Endothelial cell of umbilical vein (primary cell): ENCODE measurements around the gene MPZL2. TPM values are rescaled to one million over a fixed set of nuclear protein-coding genes. Genes with fewer than 3 reads are reported as not detected.

Experiments
- BruUV-seq: library from RNA; stranded (reverse); fragments of 400-500 nt; replicated peaks from 2 replicates; lab custom pipeline; 2021; lab: Mats Ljungman, UMichigan
- CTCF ChIA-PET: fragments of 300-600, 350-600 bp; sonication (Branson Sonifier 250); formaldehyde crosslinking; loops from one replicate; lab custom pipeline; 2021; ENCODE audit warnings: antibody characterized with exemption, inconsistent platforms; lab: Charles Lee
- POLR2A ChIA-PET: fragments of 300-600, 350-600 bp; sonication (Branson Sonifier 250); formaldehyde crosslinking; loops from one replicate; lab custom pipeline; 2021; ENCODE audit warnings: antibody characterized with exemption, inconsistent platforms; lab: Charles Lee
- DNase-seq: peaks from one replicate; pipeline ENCODE4 v3.0.0-alpha.2; 2011; ENCODE audit warnings: low read depth, low spot score
- FAIRE-seq: peaks from 2 replicates; lab custom pipeline; 2011; peaks lifted over from hg19 to GRCh38; lab: Jason Lieb, UNC
- H2AFZ ChIP-seq: 2 replicates; pipeline ENCODE4 v1.6.0; 2012; ENCODE audit warnings: low read depth, low read length, control low read depth, inconsistent platforms
- H3K27ac ChIP-seq: 2 replicates; pipeline ENCODE4 v1.5.1; 2011; ENCODE audit warnings: low read depth, mild to moderate bottlenecking, control low read depth, low read length, moderate library complexity; ENCODE audit not compliant: insufficient read depth
- H3K27me3 ChIP-seq, 2 experiments: 2 replicates each; pipeline versions ENCODE4 v1.6.0 to v1.6.1; 2011; ENCODE audit warnings: low read length in 2 of 2, mixed read lengths in 1 of 2; ENCODE audit not compliant: control insufficient read depth in 2 of 2, insufficient read depth in 2 of 2
- H3K36me3 ChIP-seq, 2 experiments: 2 replicates in 1 of 2; 3 replicates in 1 of 2; pipeline ENCODE4 v1.5.1; 2011; ENCODE audit warnings: low read length in 2 of 2, mild to moderate bottlenecking in 1 of 2, moderate library complexity in 1 of 2; ENCODE audit not compliant: control insufficient read depth in 2 of 2, insufficient read depth in 2 of 2; ENCODE audit errors: extremely low read depth in 1 of 2
- H3K4me1 ChIP-seq: 3 replicates; pipeline ENCODE4 v1.5.1; 2011; ENCODE audit warnings: mild to moderate bottlenecking, low read length; ENCODE audit not compliant: control insufficient read depth, insufficient read depth; ENCODE audit errors: extremely low read depth
- H3K4me2 ChIP-seq: 2 replicates; pipeline ENCODE4 v1.6.1; 2011; ENCODE audit warnings: low read length, control low read depth, mixed read lengths; ENCODE audit not compliant: insufficient read depth
- H3K4me3 ChIP-seq, 3 experiments: fragments of 200-600 bp in 1 of 3; sonication (generic), shearing (Covaris generic) in 1 of 3; replicated peaks in 1 of 3; 2 replicates each; pipeline ENCODE4 v1.5.1; 2011 to 2016; ENCODE audit warnings: control low read depth in 3 of 3, low read length in 3 of 3, mild to moderate bottlenecking in 2 of 3, inconsistent platforms in 1 of 3, low read depth in 1 of 3, moderate library complexity in 1 of 3; ENCODE audit not compliant: insufficient read depth in 1 of 3
- H3K79me2 ChIP-seq: 2 replicates; pipeline ENCODE4 v1.6.0; 2012; ENCODE audit warnings: low read length, inconsistent platforms; ENCODE audit not compliant: control insufficient read depth, insufficient read depth
- H3K9ac ChIP-seq: replicated peaks from 2 replicates; pipeline ENCODE3; 2011; ENCODE audit warnings: low read length, control low read depth; ENCODE audit not compliant: insufficient read depth; ENCODE audit errors: extremely low read depth
- H3K9me1 ChIP-seq: replicated peaks from 3 replicates; pipeline ENCODE4 v1.6.0; 2011; ENCODE audit warnings: mild to moderate bottlenecking, low read length; ENCODE audit not compliant: control insufficient read depth, insufficient read depth; ENCODE audit errors: extremely low read depth
- H3K9me3 ChIP-seq: replicated peaks from 2 replicates; pipeline ENCODE4 v1.5.1; 2012; ENCODE audit warnings: low read length, inconsistent platforms; ENCODE audit not compliant: control insufficient read depth, insufficient read depth
- H4K20me1 ChIP-seq: replicated peaks from 2 replicates; pipeline ENCODE3; 2011; ENCODE audit warnings: mild to moderate bottlenecking, low read length; ENCODE audit not compliant: control insufficient read depth, insufficient read depth; ENCODE audit errors: extremely low read depth
- CTCF ChIP-seq, 2 donors: IDR thresholded peaks; 1 replicate in 1 of 2; 2 replicates in 1 of 2; pipeline ENCODE4 v1.5.1; 2011; ENCODE audit warnings: low read length in 2 of 2, mild to moderate bottlenecking in 2 of 2, moderate library complexity in 2 of 2, control low read depth in 1 of 2, inconsistent platforms in 1 of 2, low read depth in 1 of 2; ENCODE audit not compliant: insufficient read depth in 1 of 2; ENCODE audit errors: extremely low read depth in 1 of 2
- EZH2 ChIP-seq: IDR thresholded peaks from 2 replicates; pipeline ENCODE4 v1.6.1; 2012; ENCODE audit warnings: borderline replicate concordance, low read depth, mild to moderate bottlenecking, moderate library complexity, low read length, inconsistent platforms; ENCODE audit not compliant: severe bottlenecking
- FOS ChIP-seq: IDR thresholded peaks from 2 replicates; pipeline ENCODE4 v1.6.1; 2011; ENCODE audit warnings: mild to moderate bottlenecking, low read length, moderate library complexity, borderline replicate concordance; ENCODE audit not compliant: insufficient read depth
- GATA2 ChIP-seq: IDR thresholded peaks from 2 replicates; pipeline ENCODE4 v1.7.0; 2011; ENCODE audit warnings: low read depth, mild to moderate bottlenecking, moderate library complexity, mixed read lengths, low read length; ENCODE audit not compliant: insufficient read length, insufficient read depth
- JUN ChIP-seq: IDR thresholded peaks from 2 replicates; pipeline ENCODE4 v1.6.1; 2011; ENCODE audit warnings: borderline replicate concordance, low read depth; ENCODE audit not compliant: insufficient read length, insufficient read depth
- MYC ChIP-seq: IDR thresholded peaks from one replicate; pipeline ENCODE4 v1.6.1; 2011; ENCODE audit warnings: mild to moderate bottlenecking, low read depth, low read length
- dilution Hi-C: fragments of 300-500 bp; cut with MboI; formaldehyde crosslinking; loops from one replicate; pipeline ENCODE4 v1.15.0; 2019; ENCODE audit warnings: low sequenced_read_pairs; ENCODE audit not compliant: extremely low pct_ligation_motif_present
- intact Hi-C: fragments of 100-400 bp; cut with micrococcal nuclease; formaldehyde crosslinking; loops from one replicate; pipeline ENCODE4 v1.10.0; 2022
- polyA plus RNA-seq, 4 experiments: library from polyadenylated mRNA; depleted of rRNA in 3 of 4; stranded (reverse) in 3 of 4; unstranded in 1 of 4; fragments of >200 nt; gene quantifications; 2 replicates each; pipeline versions ENCODE4 v1.2.1 to v1.2.3, GENCODE V29; 2011 to 2012; ENCODE audit warnings: missing spikeins in 1 of 4
- total RNA-seq: library from RNA; stranded (reverse); gene quantifications from 2 replicates; pipeline ENCODE4 v1.2.3, GENCODE V29; 2021

Gene MPZL2
- total and polyA plus RNA-seq, 2 donors (not counting 3 experiments of a cell fraction or from before 2014, with no cell fraction given) = 21.0 to 49.5 TPM

- FAIRE-seq = no peak
- CTCF ChIA-PET = interaction anchor here (1.0 to 1.2 kb wide), 3 partner anchors 34 to 96 kb away, joined by 3 to 4 read pairs (median 3); no protein-coding TSS in a partner anchor
- TF ChIP-seq EZH2 (no peak), FOS (no peak), MYC (no peak), GATA2 (no peak), CTCF (IDR thresholded peaks at IDR 0.05; ENCODE audit: extremely low read depth in 1 of 2, insufficient read depth in 1 of 2, low read depth in 1 of 2, low read length in 2 of 2) (no peak), JUN (no peak)
- Histone ChIP-seq H3K9ac (no peak overlapping the region), H3K27ac (no peak overlapping the region), H3K27me3 (no peaks in the 10 kb centered on the region), H3K4me3 (no peak overlapping the region), H3K36me3 (no peaks in the 10 kb centered on the region), H3K79me2 (no peaks in the 10 kb centered on the region), H3K9me3 (no peaks in the 10 kb centered on the region), H2AFZ (no peak overlapping the region), H3K4me2 (no peak overlapping the region), H3K4me1 (peaks cover 40% of the 10 kb centered on the region), H4K20me1 (no peaks in the 10 kb centered on the region), H3K9me1 (no peaks in the 10 kb centered on the region)
- POLR2A ChIA-PET = no interaction called here
- DNase-seq = no peak
- intact Hi-C loops (no loop called here), dilution Hi-C loops (no loop called here)
- BruUV-seq = no TSS peak
Measured at GRCh38 chr11:118267486-118267885, 3.4 kb upstream of the MPZL2 start.
